ENCODE measurements around the gene CARD6.

DNA sequence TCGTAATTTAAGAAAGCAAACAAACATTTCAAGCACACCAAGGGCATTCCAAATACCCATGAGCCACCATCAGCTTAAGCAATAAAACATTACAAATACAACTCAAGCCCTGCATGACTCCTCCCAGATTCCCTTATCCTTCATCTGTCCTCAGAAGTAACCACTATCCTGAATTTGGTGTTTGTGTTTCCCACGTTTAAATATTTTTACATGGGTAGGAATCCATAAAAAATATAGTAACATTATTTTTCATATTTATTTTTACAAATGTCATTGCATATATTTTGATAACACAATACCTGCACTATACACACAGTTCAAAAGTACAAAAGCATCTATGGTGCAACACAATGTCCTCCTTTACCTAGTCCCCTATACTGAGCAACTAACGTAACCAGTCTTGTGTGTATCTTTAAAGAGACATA lies 49.4 kb upstream of the CARD6 start:
- TF ChIP-seq, protein P1, sequence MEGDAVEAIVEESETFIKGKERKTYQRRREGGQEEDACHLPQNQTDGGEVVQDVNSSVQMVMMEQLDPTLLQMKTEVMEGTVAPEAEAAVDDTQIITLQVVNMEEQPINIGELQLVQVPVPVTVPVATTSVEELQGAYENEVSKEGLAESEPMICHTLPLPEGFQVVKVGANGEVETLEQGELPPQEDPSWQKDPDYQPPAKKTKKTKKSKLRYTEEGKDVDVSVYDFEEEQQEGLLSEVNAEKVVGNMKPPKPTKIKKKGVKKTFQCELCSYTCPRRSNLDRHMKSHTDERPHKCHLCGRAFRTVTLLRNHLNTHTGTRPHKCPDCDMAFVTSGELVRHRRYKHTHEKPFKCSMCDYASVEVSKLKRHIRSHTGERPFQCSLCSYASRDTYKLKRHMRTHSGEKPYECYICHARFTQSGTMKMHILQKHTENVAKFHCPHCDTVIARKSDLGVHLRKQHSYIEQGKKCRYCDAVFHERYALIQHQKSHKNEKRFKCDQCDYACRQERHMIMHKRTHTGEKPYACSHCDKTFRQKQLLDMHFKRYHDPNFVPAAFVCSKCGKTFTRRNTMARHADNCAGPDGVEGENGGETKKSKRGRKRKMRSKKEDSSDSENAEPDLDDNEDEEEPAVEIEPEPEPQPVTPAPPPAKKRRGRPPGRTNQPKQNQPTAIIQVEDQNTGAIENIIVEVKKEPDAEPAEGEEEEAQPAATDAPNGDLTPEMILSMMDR (IDR thresholded peaks at IDR 0.05) = no peak
- TF ChIP-seq POLR2A (IDR thresholded peaks at IDR 0.05) = no peak
